ENCODE data around the gene GYPC. TPM values are rescaled to one million over a fixed set of nuclear protein-coding genes. Genes with fewer than 3 reads are reported as not detected.
"Not testable (repeated sequence)": the region's sequence is repeated elsewhere in the genome, so short reads cannot be mapped to it uniquely, and the experiment has no call there.

Gene GYPC
- total RNA-seq, 1 donor from 2014 or later: 377 TPM

- DNase-seq (ENCODE audit: low read depth in 2 of 2): no peak
Observed at GRCh38 chr2:126668254-126668653, 12.3 kb downstream of the GYPC start.

- DNase-seq (ENCODE audit: low read depth in 2 of 2): no peak
Observed at GRCh38 chr2:126669772-126670171, 13.8 kb downstream of the GYPC start.

GRCh38 chr2:126671488-126671887 is 15.5 kb downstream of the GYPC start:
- DNase-seq (ENCODE audit: low read depth in 2 of 2): no peak

DNA sequence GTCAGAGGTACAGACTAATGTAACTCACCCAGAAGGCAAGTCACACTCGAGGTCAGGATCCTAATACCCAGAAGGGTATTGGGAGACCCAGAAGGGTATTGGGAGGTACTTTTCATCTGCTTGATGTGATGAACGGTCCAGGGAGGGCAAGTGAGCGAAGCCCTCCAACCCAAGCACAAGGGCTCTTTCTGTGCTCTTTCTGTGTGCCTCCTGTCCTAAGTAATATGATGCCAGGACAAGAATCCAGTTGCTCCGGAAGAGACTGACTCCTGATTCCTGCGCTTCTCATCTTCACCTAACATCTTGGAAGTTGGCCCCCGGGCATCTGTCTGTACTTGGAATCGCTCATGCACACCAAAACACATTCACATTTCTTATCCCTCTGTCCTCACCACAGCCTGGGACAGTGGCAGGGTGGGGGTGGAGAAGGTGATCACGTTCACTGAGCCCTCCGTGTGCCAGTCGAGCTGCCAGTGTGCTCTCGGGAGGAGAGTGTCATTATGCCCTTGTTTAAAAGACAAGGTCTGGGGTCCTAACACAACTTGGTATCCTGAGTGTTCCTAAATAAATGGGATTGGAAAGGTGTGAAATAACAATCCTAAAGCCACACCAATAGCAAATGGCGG is 17.1 kb downstream of the GYPC start:
- no peak for DNase-seq (ENCODE audit: low read depth in 2 of 2)

GRCh38 chr2:126674075-126674744 is 18.3 kb downstream of the GYPC start:
- no peak for DNase-seq (ENCODE audit: low read depth in 2 of 2)

- DNase-seq (ENCODE audit: low read depth in 2 of 2): no peak
Observed at GRCh38 chr2:126675637-126676036, 19.7 kb downstream of the GYPC start.

GRCh38 chr2:126676221-126677175 is 20.5 kb downstream of the GYPC start:
- DNase-seq (ENCODE audit: low read depth in 2 of 2): no peak

DNA sequence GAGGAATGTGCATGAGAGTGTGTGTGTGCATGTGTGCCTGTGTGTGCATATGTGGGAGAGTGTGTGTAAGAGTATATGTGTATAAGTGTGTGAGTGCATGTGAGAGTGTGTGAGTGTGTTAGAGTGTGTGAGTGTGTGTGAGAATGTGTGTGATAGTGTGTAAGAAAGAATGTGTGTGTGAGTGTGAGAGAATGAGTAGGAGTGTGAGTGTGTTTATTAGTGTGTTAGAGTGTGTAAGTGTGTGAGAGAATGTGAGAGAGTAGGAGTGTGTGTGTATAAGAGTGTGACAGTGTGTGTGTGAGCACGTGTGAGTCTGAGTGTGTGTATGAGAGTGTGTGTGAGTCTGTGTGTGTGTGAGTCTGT is 21.2 kb downstream of the GYPC start:
- no peak for DNase-seq (ENCODE audit: low read depth in 2 of 2)

DNA sequence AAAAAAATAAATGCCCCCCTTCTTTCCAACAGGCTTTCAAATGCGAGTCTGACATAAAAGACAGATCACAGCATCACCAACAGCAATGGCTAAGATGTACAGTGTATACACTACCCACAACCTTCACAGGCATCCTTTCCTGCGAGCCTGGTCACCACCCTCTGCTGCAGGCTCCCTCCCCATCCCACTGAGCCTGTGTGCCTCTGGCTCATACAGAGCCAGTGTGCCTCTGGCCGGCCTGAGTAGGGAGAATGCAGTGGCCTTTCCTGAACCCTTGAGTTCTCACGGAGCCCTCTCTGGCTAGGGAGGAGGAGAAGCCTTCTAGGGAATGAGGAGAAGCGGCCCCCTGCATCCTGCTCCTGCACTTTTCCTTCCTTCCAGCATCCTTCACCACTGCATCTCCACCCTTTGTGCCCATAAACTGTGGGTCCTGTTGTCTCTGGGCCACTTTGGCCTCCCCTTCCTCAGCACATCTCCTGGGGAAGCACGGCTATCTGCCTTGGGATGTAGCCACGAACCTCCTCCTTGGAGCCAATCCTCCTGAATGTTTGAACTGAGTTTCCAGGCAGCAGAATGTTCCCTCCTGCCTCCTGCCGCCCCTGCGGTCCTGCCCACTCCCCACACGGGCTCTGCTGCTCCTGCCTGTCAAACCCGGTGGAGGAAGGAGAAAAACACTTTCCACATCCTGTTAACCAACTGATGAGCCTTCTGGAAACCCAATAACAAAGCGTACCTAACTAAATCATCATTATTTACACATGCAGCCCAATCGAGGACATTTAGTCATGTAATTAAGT is 22.5 kb downstream of the GYPC start:
- DNase-seq (ENCODE audit: low read depth in 2 of 2): no peak

- no peak for DNase-seq (ENCODE audit: low read depth in 2 of 2)
Observed at GRCh38 chr2:126679094-126679713, 23.2 kb downstream of the GYPC start.

GRCh38 chr2:126681505-126681904 is 25.5 kb downstream of the GYPC start:
- no peak for DNase-seq (ENCODE audit: low read depth in 2 of 2)

DNA sequence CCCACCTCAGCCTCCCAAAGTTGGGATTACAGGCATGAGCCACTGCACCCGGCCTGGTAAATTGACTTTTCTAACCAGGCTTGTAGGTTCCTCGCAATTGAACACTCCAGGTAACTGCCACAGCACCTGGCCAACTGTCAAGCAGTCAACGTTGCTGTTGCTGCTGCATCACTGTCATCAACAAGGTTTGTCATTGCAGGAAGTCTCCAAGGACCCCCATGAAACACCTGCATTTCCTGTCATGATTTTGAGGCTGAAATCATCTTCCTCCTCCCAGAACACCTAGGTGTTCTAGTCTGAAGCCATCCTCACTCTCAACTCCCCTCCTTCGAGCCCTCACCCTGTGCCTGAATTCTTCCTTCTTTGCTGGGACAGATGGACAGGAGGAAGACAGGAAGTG is 29.7 kb downstream of the GYPC start:
- no peak for DNase-seq (ENCODE audit: low read depth in 2 of 2)

- DNase-seq (ENCODE audit: low read depth in 2 of 2): no peak
Observed at GRCh38 chr2:126686286-126686685, 30.3 kb downstream of the GYPC start.

- no peak for DNase-seq (ENCODE audit: low read depth in 2 of 2)
Observed at GRCh38 chr2:126686841-126687485, 31.0 kb downstream of the GYPC start.

GRCh38 chr2:126687503-126687902 is 31.5 kb downstream of the GYPC start:
- no peak for DNase-seq (ENCODE audit: low read depth in 2 of 2)

DNA sequence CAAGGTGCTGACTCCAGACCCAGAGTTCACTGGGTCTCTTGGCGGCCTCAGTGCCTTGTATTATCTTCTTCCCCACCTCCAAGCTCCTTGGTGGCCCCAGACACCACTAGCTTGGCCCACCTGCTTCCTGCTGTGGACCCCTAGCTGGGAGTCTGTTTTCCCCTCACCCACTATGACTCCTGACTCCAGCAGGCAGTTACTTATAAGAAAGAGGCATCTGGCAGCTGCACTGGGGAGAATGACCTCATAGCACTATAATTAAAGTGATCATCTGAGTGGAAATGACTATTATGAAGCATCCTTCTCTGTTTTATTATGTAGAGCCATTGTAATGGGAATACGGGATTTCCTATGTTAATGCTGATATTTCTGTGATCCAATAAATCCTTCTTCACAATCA is 32.6 kb downstream of the GYPC start:
- DNase-seq (ENCODE audit: low read depth in 2 of 2): not testable (repeated sequence)

DNA sequence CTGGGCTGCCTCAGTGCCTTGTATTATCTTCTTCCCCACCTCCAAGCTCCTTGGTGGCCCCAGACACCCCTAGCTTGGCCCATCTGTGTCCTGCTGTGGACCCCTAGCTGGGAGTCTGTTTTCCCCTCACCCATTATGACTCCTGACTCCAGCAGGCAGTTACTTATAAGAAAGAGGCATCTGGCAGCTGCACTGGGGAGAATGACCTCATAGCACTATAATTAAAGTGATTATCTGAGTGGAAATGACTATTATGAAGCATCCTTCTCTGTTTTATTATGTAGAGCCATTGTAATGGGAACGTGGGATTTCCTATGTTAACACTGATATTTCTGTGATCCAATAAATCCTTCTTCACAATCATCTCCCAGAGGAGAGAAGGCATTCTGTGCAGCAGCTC is 36.3 kb downstream of the GYPC start:
- not testable (repeated sequence) for DNase-seq (ENCODE audit: low read depth in 2 of 2)

GRCh38 chr2:126692934-126693592 is 37.1 kb downstream of the GYPC start:
- not testable (repeated sequence) for DNase-seq (ENCODE audit: low read depth in 2 of 2)

- DNase-seq (ENCODE audit: low read depth in 2 of 2): no peak
Observed at GRCh38 chr2:126696644-126697520, 40.9 kb downstream of the GYPC start.

Measured in dermis microvascular lymphatic vessel endothelial cell (primary cell).